LNCAP (cell line): ENCODE results near the gene PCP2.

Experiments
- TF ChIP-seq, protein P1 (sequence below): fragments of 450-650 bp; IDR thresholded peaks from 2 replicates; pipeline ENCODE4 v1.5.1; 2017; ENCODE audit warnings: mild to moderate bottlenecking

Gene PCP2

DNA sequence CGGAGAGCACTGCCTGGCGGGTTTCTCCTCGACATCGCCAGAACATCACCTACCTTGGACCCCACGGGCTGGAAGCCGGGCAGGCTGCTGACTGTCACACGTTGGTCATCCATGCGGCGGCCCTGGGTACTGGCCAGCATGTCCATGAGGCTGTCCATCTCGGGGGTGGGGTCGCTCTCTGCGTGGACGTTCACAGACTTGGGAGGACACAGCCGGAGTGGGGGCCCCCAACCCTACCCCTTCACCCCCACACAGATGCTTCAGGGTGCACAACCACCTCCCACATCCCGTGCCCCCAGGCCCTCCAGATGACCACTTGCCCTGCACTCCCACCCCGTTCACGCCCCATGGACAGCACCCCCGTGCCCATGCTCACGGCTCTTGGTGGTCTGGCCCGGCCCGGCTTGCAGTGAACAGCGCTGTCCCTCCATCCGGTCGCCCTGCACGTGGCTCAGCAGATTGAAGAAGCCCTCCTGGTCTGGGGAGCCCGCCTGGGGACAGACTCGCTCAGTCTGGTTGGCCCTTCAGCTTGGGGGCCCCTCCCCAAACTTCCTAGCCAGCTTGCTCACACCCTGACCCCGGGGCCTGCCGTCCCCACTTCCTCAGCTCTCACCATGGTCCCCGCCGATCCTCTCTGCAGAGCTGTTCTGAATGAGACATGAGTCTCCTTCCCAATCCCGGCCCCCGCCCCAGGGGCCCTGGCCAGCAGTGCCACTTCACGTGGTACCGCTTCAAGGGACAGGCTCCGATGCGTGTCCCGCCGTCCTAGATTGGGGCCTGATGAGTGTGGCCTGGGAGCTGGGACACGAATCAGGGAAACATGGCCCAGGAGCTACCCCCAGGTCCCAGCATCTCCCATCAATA lies 947 bp downstream of the PCP2 start:
- TF ChIP-seq, protein P1, sequence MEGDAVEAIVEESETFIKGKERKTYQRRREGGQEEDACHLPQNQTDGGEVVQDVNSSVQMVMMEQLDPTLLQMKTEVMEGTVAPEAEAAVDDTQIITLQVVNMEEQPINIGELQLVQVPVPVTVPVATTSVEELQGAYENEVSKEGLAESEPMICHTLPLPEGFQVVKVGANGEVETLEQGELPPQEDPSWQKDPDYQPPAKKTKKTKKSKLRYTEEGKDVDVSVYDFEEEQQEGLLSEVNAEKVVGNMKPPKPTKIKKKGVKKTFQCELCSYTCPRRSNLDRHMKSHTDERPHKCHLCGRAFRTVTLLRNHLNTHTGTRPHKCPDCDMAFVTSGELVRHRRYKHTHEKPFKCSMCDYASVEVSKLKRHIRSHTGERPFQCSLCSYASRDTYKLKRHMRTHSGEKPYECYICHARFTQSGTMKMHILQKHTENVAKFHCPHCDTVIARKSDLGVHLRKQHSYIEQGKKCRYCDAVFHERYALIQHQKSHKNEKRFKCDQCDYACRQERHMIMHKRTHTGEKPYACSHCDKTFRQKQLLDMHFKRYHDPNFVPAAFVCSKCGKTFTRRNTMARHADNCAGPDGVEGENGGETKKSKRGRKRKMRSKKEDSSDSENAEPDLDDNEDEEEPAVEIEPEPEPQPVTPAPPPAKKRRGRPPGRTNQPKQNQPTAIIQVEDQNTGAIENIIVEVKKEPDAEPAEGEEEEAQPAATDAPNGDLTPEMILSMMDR = no peak

DNA sequence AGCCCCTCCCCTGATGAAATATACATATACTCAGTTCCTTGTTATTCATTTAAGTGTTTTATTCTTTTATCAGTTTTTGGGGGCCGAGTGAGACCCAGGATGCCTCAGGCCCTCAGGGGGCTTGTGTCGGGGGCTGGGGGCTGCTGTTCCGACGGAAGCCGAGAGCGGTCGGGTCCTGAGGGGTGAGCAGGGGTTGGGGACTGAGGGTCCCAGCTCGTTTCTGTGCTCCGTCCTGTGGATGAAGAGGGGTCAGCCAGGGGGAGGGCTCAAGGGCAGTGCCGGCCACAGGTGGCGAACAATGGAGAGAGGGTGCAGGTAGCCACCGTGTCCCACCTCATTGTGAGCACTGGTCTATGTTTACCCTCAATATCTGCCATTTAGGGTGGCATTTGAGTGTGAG lies 1.9 kb downstream of the PCP2 start:
- TF ChIP-seq, protein P1 = no peak

DNA sequence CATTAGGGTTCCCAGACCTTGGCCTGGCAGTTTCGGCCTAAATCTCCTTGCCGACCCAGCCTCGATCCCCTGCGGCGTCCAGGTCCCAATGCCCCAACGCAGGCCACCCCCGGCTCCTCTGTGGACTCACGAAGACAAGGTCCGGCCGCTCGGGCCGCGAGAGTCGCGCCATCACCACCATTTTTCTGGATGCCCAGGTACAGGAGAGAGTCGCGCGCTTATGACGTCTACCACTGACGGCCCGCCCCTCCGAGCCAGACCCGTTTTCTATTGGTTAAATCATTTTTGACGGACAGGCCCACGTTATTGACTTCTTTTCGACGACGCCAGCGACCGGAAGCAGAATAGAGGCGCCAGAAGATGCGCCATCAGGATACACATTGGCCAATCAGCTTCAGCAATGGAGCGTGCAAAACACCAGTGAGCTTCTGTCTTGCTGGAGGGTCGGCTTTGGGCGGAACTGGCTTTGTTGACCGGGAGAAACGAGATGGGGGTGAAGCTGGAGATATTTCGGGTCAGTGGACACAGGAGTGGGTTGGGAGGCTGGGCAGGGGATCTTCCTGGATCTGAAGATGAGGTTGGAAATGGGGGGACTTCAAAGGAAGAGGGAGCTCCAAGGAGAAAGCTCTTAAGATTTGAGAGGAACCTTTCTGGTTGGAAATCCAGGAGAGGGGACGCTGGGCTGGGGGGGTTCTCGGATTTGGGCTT lies 4.0 kb downstream of the PCP2 start, which contains the start of the genes PET100 and XAB2:
Gene PET100 (plus strand): TSS at position 447 of the 708 bp plus-strand sequence. CDS start 41 bp downstream, at position 488.
Gene XAB2 (minus strand): TSS at position 199 of the 708 bp plus-strand sequence. CDS start 18 bp downstream, at position 181.
- TF ChIP-seq, protein P1 = no peak

DNA sequence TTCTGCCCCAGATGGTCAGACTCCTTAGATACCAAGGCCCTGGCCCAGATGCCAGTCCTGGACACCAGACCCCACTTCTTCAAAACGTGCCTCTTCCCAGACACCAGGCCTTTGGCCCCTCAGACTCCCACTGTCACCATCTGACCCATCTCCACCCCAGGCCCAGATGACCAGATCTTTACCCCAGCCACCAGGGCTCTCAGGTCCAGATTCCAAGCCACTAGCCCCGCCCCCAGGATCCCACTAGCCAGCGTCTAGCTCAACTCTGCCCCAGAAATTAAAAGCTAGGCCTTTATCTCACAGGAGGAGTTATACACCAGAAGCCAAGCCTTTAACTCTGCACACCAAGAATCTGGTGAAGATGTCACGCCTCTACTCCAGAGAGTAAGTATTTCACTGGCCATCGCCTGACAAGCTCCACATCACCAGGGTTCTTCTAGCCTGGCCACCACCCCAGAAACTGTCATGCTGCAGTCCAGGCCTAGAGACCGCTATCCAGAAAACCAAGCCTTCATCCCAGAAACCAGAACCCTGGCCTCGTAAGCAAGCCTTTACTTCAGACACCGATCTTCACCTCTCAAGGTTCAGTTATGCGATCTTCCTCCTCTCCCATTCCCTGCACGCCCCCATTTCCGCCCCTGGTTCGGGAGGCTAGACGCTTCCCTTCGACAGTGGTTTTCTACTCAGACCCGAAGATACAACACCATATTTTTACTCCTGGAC lies 4.8 kb downstream of the PCP2 start:
- TF ChIP-seq, protein P1 = no peak

DNA sequence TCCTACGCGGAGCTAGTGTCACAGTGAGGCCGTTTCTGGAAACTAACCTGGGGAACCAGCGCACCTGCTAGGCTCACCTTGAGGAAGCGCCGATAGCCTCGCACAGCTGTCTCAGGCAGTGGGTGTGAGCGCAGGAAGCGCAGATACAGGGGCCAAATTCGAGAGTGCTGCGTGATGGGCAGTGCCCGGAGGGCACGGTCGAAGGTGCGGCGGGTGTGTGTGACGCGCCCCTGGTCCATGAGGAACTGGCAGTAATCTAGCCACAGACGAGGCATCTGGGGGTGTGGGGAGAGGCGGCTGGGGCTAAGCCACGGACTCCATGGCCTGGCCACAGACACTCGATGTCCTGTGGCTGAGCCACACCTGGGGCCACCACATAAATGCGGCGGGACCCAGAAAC lies 6.4 kb downstream of the PCP2 start:
- TF ChIP-seq, protein P1 = no peak

DNA sequence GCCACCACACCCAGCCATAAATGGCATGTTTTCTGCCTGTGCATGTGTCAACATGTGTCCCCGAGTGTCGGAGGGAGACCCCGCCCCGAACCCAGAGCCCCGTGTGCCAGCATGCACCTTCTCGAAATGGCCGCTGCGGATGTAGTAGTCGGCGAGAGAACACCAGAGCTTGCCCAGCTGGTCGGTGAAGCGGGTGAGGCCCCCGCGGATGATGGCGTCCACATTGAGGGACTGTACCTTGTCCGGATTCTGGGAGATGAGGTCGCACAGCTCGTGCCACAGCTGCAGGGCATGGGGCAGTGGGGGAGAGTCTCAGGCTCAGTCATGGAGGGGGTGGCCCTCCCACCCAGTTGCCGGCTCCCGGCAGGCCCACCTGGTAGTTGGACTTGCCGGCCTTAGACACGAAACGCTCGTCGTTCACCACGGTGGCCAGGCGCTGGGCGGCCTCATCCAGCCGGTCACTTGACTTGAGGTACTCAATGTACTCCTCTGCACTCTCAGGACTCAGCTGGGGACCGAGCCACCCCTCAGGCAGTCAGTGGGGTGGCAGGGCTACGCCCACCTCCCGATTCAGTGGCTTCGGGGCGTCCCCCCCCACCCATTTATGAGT lies 7.7 kb downstream of the PCP2 start:
- TF ChIP-seq, protein P1 = no peak

DNA sequence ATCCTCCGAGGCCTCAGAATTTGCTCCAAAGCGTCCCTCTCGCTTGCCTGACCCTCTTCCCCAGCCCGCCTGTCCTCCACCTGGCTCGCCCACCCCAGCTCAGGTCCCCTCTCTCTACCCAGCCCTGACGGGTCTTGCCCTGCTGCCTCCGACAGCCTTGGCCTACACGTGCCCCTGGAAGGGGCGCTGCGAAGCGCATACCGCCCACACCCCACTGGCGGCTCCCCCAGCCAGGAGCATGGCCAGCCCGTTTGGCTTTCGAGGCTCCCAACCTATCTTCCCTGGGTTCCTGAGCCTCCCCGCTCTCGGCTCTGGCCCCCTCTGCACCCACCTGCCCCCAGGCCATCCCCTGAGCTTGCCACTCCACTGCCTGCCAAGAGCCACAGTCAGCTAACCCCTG lies 8.7 kb downstream of the PCP2 start:
- TF ChIP-seq, protein P1 = no peak
